MM.1S (cell line): ENCODE results near the gene MPRIP.

Source experiments
- CTCF ChIP-seq: fragments of 300-600 bp; sonication (generic); IDR thresholded peaks from 2 replicates; pipeline ENCODE4 v1.5.1; 2016; ENCODE audit warnings: antibody characterized with exemption, low read length, mixed read lengths
- EZH2 ChIP-seq: fragments of 300-600 bp; sonication (generic); optimal IDR thresholded peaks from 2 replicates; pipeline ENCODE3; 2017; ENCODE audit warnings: low read depth, mild to moderate bottlenecking, antibody characterized with exemption, low read length, mixed read lengths

- TF ChIP-seq CTCF, result no peak
- no peak for TF ChIP-seq EZH2
Observed at GRCh38 chr17:17167356-17167755, 125.1 kb downstream of the MPRIP start.
